HEK293 (cell line): Measurements from ENCODE around the gene NTNG1.

Source experiments
- CTCF ChIA-PET: fragments of 350-600 bp; formaldehyde crosslinking; extraction: SDS; loops from one replicate; lab custom pipeline; 2021; ENCODE audit warnings: antibody characterized with exemption; lab: Yijun Ruan, JAX
- POLR2A ChIA-PET: fragments of 300-600 bp; formaldehyde crosslinking; extraction: SDS; loops from one replicate; lab custom pipeline; 2020; ENCODE audit warnings: antibody characterized with exemption, inconsistent platforms; lab: Yijun Ruan, JAX
- H3K27ac ChIP-seq: fragments of 200-500 bp; sonication (Bioruptor generic); 2 replicates; pipeline ENCODE4 v1.5.1; 2014; ENCODE audit warnings: low read depth, low read length, control low read depth, inconsistent platforms; ENCODE audit errors: extremely low read depth
- H3K36me3 ChIP-seq, 2 experiments: fragments of 200-500 bp in 1 of 2; sonication (Bioruptor generic) in 1 of 2; 1 replicate in 1 of 2; 2 replicates in 1 of 2; pipeline ENCODE4 v1.5.1; 2014 to 2017; ENCODE audit warnings: inconsistent platforms in 2 of 2, low read length in 2 of 2; ENCODE audit not compliant: control insufficient read depth in 2 of 2, insufficient read depth in 1 of 2
- H3K4me1 ChIP-seq: fragments of 200-500 bp; sonication (Bioruptor generic); 2 replicates; pipeline ENCODE4 v1.5.1; 2014; ENCODE audit warnings: mild to moderate bottlenecking, low read length, inconsistent platforms; ENCODE audit not compliant: control insufficient read depth, insufficient read depth
- H3K4me3 ChIP-seq: 2 replicates; pipeline ENCODE4 v1.5.1; 2011; ENCODE audit warnings: low read depth, mild to moderate bottlenecking, control low read depth, low read length, moderate library complexity
- H3K9me3 ChIP-seq: fragments of 200-500 bp; sonication (Bioruptor generic); 2 replicates; pipeline ENCODE4 v1.5.1; 2014; ENCODE audit warnings: low read depth, low read length, inconsistent platforms; ENCODE audit not compliant: control insufficient read depth, insufficient read depth
- GLIS2 ChIP-seq: fragments of 450-650 bp; formaldehyde crosslinking; IDR thresholded peaks from 2 replicates; pipeline ENCODE4 v1.5.1; 2016; ENCODE audit warnings: missing biosample characterization, missing genetic modification characterization
- HOXD13 ChIP-seq: sonication (generic); formaldehyde crosslinking; IDR thresholded peaks from 2 replicates; pipeline ENCODE4 v1.8.0; 2022; ENCODE audit warnings: missing genetic modification reagents, borderline replicate concordance
- KLF16 ChIP-seq: fragments of 450-650 bp; formaldehyde crosslinking; IDR thresholded peaks from 2 replicates; pipeline ENCODE4 v1.5.1; 2017; ENCODE audit warnings: missing biosample characterization, missing genetic modification characterization
- TCF7L2 ChIP-seq: IDR thresholded peaks from 2 replicates; pipeline ENCODE4 v1.6.1; 2011; ENCODE audit warnings: low read depth, mild to moderate bottlenecking, inconsistent platforms, low read length, moderate library complexity, borderline replicate concordance
- YY1 ChIP-seq: fragments of 450-650 bp; formaldehyde crosslinking; IDR thresholded peaks from 2 replicates; pipeline ENCODE4 v1.5.1; 2018; ENCODE audit warnings: missing biosample characterization, missing genetic modification characterization
- ZBTB11 ChIP-seq: fragments of 450-650 bp; formaldehyde crosslinking; conservative IDR thresholded peaks from 2 replicates; pipeline ENCODE4 v1.5.1; 2016; ENCODE audit warnings: low read depth, missing biosample characterization, missing genetic modification characterization
- ZNF132 ChIP-seq: fragments of 450-650 bp; formaldehyde crosslinking; IDR thresholded peaks from 2 replicates; pipeline ENCODE4 v1.5.1; 2017; ENCODE audit warnings: missing biosample characterization, missing genetic modification characterization, borderline replicate concordance
- ZNF202 ChIP-seq: fragments of 450-650 bp; formaldehyde crosslinking; IDR thresholded peaks from 2 replicates; pipeline ENCODE4 v1.5.1; 2016; ENCODE audit warnings: missing biosample characterization, missing genetic modification characterization, borderline replicate concordance
- ZNF292 ChIP-seq: fragments of 450-650 bp; formaldehyde crosslinking; IDR thresholded peaks from 2 replicates; pipeline ENCODE4 v1.5.1; 2016; ENCODE audit warnings: low read depth, missing biosample characterization, missing genetic modification characterization, borderline replicate concordance
- ZNF544 ChIP-seq: fragments of 450-650 bp; formaldehyde crosslinking; IDR thresholded peaks from 2 replicates; pipeline ENCODE4 v1.5.0; 2017; ENCODE audit warnings: missing biosample characterization, missing genetic modification characterization
- ZNF623 ChIP-seq: fragments of 450-650 bp; formaldehyde crosslinking; IDR thresholded peaks from 2 replicates; pipeline ENCODE4 v1.5.1; 2016; ENCODE audit warnings: missing biosample characterization, missing genetic modification characterization
- ZNF707 ChIP-seq: fragments of 450-650 bp; formaldehyde crosslinking; IDR thresholded peaks from 2 replicates; pipeline ENCODE4 v1.5.1; 2016; ENCODE audit warnings: missing biosample characterization, missing genetic modification characterization
- ZNF76 ChIP-seq: fragments of 450-650 bp; formaldehyde crosslinking; IDR thresholded peaks from 2 replicates; pipeline ENCODE4; 2016; ENCODE audit warnings: low read depth, missing biosample characterization, missing genetic modification characterization, borderline replicate concordance
- ZNF768 ChIP-seq: fragments of 450-650 bp; formaldehyde crosslinking; IDR thresholded peaks from 2 replicates; pipeline ENCODE4 v1.5.1; 2018; ENCODE audit warnings: missing biosample characterization, mild to moderate bottlenecking, missing genetic modification characterization
- ZNF777 ChIP-seq: fragments of 450-650 bp; formaldehyde crosslinking; IDR thresholded peaks from 2 replicates; pipeline ENCODE4 v1.5.1; 2017; ENCODE audit warnings: missing biosample characterization, missing genetic modification characterization, borderline replicate concordance
- ZNF785 ChIP-seq: fragments of 450-650 bp; formaldehyde crosslinking; IDR thresholded peaks from 2 replicates; pipeline ENCODE4 v1.5.1; 2016; ENCODE audit warnings: missing biosample characterization, missing genetic modification characterization
- ZNF792 ChIP-seq: fragments of 450-650 bp; formaldehyde crosslinking; IDR thresholded peaks from 2 replicates; pipeline ENCODE4 v1.5.1; 2016; ENCODE audit warnings: missing biosample characterization, missing genetic modification characterization
- TF ChIP-seq, protein P1 (sequence below): fragments of 450-650 bp; formaldehyde crosslinking; IDR thresholded peaks from 2 replicates; pipeline ENCODE4 v1.5.1; 2016; ENCODE audit warnings: missing biosample characterization, missing genetic modification characterization
- TF ChIP-seq, protein P2 (sequence below): fragments of 450-650 bp; formaldehyde crosslinking; IDR thresholded peaks from 2 replicates; pipeline ENCODE4 v1.5.1; 2016; ENCODE audit warnings: missing biosample characterization, missing genetic modification characterization, borderline replicate concordance
- TF ChIP-seq, protein P3 (sequence below): fragments of 450-650 bp; formaldehyde crosslinking; IDR thresholded peaks from 2 replicates; pipeline ENCODE4 v1.5.1; 2016; ENCODE audit warnings: missing biosample characterization, missing genetic modification characterization

The NTNG1 gene

GRCh38 chr1:107124694-107125093 lies 16.1 kb upstream of the NTNG1 start:
- CTCF ChIA-PET: interaction anchor here (1.2 kb wide), 1 partner anchor 15 kb away, joined by 4 read pairs; no protein-coding TSS in a partner anchor
- H3K27ac ChIP-seq: no peak overlapping the region
- no peak overlapping the region for H3K4me3 ChIP-seq
- H3K4me1 ChIP-seq: no peaks in the 10 kb centered on the region
- TF ChIP-seq ZNF132 (no peak), ZNF785 (no peak), ZNF202 (no peak), ZNF623 (tag by site-specific recombination) (no peak), ZNF768 (tag by site-specific recombination) (no peak), KLF16 (tag by site-specific recombination) (no peak), ZNF707 (no peak), ZNF792 (tag by site-specific recombination) (no peak), GLIS2 (tag by site-specific recombination) (no peak), YY1 (tag by site-specific recombination) (no peak), ZNF76 (tag by site-specific recombination) (no peak), ZNF544 (tag by site-specific recombination) (no peak)
- TF ChIP-seq, protein P1, sequence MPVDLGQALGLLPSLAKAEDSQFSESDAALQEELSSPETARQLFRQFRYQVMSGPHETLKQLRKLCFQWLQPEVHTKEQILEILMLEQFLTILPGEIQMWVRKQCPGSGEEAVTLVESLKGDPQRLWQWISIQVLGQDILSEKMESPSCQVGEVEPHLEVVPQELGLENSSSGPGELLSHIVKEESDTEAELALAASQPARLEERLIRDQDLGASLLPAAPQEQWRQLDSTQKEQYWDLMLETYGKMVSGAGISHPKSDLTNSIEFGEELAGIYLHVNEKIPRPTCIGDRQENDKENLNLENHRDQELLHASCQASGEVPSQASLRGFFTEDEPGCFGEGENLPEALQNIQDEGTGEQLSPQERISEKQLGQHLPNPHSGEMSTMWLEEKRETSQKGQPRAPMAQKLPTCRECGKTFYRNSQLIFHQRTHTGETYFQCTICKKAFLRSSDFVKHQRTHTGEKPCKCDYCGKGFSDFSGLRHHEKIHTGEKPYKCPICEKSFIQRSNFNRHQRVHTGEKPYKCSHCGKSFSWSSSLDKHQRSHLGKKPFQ: no peak
- POLR2A ChIA-PET: no interaction called here
- H3K9me3 ChIP-seq: no peaks in the 10 kb centered on the region
- no peaks in the 10 kb centered on the region for H3K36me3 ChIP-seq

DNA sequence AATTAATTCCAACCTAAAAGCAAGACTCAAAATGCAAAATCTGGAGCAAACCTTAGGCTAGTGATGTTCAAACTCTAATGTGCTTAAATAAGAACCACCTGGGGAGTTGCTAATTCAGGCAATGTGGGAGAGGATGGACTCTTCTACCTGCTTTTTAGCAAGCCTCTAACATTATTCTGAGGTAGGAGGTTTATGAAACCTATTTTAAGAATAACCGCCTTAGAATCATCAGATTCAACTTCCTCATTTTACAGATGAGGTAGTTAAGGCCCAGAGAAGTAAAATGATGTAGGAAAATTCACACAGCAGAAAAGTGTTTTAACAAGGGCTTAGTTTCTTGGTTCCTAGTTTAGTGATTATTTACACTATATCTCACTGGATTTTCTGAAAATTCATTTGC lies 8.6 kb upstream of the NTNG1 start:
- no peaks in the 10 kb centered on the region for H3K9me3 ChIP-seq
- no peaks in the 10 kb centered on the region for H3K36me3 ChIP-seq
- no peak overlapping the region for H3K27ac ChIP-seq
- H3K4me1 ChIP-seq: no peaks in the 10 kb centered on the region
- no peak for TF ChIP-seq ZNF292 (tag by site-specific recombination)
- TF ChIP-seq HOXD13 (CRISPR knock-in tag): no peak
- TF ChIP-seq ZBTB11 (tag by site-specific recombination): no peak
- no peak for TF ChIP-seq TCF7L2
- TF ChIP-seq ZNF777 (tag by site-specific recombination): no peak
- no peak for TF ChIP-seq YY1 (tag by site-specific recombination)
- TF ChIP-seq, protein P2, sequence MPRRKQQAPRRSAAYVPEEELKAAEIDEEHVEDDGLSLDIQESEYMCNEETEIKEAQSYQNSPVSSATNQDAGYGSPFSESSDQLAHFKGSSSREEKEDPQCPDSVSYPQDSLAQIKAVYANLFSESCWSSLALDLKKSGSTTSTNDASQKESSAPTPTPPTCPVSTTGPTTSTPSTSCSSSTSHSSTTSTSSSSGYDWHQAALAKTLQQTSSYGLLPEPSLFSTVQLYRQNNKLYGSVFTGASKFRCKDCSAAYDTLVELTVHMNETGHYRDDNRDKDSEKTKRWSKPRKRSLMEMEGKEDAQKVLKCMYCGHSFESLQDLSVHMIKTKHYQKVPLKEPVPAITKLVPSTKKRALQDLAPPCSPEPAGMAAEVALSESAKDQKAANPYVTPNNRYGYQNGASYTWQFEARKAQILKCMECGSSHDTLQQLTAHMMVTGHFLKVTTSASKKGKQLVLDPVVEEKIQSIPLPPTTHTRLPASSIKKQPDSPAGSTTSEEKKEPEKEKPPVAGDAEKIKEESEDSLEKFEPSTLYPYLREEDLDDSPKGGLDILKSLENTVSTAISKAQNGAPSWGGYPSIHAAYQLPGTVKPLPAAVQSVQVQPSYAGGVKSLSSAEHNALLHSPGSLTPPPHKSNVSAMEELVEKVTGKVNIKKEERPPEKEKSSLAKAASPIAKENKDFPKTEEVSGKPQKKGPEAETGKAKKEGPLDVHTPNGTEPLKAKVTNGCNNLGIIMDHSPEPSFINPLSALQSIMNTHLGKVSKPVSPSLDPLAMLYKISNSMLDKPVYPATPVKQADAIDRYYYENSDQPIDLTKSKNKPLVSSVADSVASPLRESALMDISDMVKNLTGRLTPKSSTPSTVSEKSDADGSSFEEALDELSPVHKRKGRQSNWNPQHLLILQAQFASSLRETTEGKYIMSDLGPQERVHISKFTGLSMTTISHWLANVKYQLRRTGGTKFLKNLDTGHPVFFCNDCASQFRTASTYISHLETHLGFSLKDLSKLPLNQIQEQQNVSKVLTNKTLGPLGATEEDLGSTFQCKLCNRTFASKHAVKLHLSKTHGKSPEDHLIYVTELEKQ (tag by site-specific recombination): no peak
- TF ChIP-seq, protein P3, sequence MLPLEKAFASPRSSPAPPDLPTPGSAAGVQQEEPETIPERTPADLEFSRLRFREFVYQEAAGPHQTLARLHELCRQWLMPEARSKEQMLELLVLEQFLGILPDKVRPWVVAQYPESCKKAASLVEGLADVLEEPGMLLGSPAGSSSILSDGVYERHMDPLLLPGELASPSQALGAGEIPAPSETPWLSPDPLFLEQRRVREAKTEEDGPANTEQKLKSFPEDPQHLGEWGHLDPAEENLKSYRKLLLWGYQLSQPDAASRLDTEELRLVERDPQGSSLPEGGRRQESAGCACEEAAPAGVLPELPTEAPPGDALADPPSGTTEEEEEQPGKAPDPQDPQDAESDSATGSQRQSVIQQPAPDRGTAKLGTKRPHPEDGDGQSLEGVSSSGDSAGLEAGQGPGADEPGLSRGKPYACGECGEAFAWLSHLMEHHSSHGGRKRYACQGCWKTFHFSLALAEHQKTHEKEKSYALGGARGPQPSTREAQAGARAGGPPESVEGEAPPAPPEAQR (tag by site-specific recombination): no peak
- CTCF ChIA-PET: no interaction called here
- POLR2A ChIA-PET: interaction anchor here (0.5 kb wide), 1 partner anchor 594 kb away, joined by 4 read pairs; no protein-coding TSS in a partner anchor
- no peak overlapping the region for H3K4me3 ChIP-seq
